RPMI7951 (cell line): Measurements from ENCODE around the gene OVOL3. TPM values are rescaled to one million over a fixed set of nuclear protein-coding genes. Genes with fewer than 3 reads are reported as not detected.

Experiments
- DNase-seq: peaks from one replicate; pipeline ENCODE4 v3.0.0-alpha.2; 2012; ENCODE audit warnings: low read depth
- total RNA-seq: library from RNA; depleted of rRNA; stranded (reverse); fragments of >200 nt; shearing (Covaris generic); gene quantifications from 2 replicates; pipeline ENCODE4 v1.2.3, GENCODE V29; 2014

Gene OVOL3
- total RNA-seq, 1 experiment from 2014 or later: not detected

- no peak for DNase-seq
Observed at GRCh38 chr19:36100476-36100875, 10.5 kb upstream of the OVOL3 start.

GRCh38 chr19:36101550-36102327 lies 9.2 kb upstream of the OVOL3 start:
- no peak for DNase-seq

DNA sequence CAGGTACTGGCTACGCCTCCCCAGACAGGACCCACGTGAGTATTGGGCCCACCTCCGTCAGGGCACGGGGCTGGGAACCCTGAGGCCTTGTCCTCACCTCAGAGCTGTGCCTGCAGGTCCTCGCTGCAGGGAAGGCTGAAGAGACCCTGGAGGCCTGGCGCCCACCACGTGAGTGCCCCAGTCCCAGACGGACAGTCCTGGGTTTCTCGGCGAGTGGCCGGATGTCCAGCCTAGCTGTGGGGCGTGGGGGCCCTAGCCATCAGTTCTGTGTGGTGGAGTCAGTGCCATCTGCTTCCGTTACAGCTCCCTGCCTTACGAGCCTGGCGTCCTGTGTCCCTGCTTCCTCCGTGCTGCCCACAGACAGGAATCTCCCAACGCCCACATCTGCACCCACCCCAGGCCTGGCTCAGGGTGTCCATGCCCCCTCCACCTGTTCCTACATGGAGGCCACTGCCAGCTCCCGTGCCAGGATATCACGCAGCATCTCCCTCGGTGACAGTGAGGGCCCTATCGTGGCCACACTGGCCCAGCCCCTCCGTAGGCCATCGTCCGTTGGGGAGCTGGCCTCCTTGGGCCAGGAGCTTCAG lies 7.8 kb upstream of the OVOL3 start:
- DNase-seq: no peak

DNA sequence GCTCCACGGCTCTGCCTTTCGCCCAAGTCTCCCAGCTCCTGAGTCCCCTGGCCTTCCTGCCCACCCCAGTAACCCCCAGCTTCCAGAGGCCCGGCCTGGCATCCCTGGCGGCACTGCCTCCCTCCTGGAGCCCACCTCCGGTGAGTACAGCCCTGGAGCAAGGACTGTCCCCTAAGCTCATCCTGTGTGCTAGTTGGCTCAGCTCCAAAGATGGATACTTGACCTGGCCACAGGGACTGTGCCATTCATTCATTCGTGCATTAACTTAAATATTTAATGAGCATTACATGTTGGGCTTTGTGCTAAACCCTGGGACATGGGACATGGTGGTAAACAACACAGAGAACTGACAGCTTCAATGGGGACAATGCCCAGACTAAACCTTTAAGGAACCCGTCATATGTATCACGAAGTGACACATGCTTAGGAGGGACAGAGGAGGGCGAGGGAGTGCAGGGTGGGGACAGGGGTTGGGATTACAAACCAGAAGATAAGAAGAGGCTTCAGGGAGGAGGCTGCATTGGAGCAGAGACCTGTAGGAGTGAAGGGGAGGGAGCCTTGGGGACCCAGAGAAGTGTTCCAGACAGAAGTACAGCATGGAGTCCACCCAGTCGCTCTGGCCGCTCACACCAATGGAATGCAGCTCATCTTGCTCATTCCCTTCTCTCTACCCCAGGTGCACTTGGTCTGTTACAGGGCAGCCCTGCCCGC lies 6.9 kb upstream of the OVOL3 start:
- no peak for DNase-seq

GRCh38 chr19:36106441-36106840 lies 4.5 kb upstream of the OVOL3 start:
- no peak for DNase-seq

DNA sequence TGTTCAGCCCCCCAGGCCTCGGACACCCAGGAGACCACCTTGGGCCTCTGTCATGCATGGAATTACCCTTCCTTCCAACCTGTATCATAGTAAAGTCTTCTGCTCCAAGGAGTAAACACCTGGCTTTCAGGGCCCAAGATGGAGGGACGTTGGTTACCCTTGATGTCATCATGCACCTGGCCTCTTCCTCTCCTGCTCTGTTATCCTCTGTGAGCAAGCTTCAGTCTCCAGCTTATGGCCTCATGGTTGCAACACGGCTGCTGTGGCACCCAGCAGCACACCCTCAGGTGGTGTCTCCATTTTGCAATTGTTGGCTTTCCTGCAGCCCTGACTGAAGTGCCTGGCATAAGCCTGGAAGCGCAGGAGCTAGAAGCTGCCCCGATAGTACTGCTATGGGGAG lies 4.0 kb upstream of the OVOL3 start:
- no peak for DNase-seq

- DNase-seq: no peak
Observed at GRCh38 chr19:36108684-36109083, 2.3 kb upstream of the OVOL3 start.

GRCh38 chr19:36111200-36111539 lies 227 bp downstream of the OVOL3 start:
- DNase-seq: no peak

- no peak for DNase-seq
Observed at GRCh38 chr19:36112678-36113077, 1.7 kb downstream of the OVOL3 start.

GRCh38 chr19:36113425-36113824 lies 2.5 kb downstream of the OVOL3 start:
- no peak for DNase-seq

DNA sequence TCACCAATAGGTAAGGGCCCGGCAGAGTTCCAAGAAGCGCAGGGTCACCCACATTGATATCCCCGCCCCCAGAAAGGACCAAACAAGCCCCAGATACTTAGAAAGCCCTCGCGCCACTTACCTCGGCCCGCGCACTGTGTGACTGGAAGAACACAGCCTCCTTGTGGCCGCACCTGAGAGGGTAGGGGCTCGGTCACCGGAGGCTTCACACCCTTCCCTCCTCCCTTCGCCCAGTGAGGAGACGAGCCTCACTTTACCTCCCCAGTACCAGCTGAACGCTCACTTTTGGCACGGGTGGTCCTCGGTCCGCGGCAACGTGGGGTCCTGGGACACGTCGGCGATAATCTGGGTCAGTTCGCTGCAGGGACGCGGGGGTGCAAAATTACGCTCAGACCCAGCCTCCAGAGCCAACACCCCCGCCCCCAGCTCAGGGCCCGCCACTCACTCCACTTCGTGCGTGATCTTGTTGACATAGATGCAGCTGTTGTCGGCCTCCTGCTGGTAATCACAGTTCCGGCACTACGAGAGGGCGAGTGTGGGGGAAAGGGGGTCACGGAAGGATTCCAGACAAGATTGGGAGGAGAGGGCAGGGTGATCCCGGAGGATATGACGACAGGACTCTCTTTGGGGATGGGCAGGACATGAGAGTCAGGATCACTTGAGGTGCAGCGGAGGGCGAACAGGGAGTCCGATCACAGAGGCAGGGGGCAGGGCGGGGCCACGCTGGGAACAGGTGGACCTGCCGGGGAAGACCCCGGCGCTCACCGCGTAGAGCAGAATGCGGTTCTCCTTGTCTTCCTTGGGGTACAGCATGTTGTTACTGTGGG lies 3.2 kb downstream of the OVOL3 start:
- peak; percentile 44 for DNase-seq

DNA sequence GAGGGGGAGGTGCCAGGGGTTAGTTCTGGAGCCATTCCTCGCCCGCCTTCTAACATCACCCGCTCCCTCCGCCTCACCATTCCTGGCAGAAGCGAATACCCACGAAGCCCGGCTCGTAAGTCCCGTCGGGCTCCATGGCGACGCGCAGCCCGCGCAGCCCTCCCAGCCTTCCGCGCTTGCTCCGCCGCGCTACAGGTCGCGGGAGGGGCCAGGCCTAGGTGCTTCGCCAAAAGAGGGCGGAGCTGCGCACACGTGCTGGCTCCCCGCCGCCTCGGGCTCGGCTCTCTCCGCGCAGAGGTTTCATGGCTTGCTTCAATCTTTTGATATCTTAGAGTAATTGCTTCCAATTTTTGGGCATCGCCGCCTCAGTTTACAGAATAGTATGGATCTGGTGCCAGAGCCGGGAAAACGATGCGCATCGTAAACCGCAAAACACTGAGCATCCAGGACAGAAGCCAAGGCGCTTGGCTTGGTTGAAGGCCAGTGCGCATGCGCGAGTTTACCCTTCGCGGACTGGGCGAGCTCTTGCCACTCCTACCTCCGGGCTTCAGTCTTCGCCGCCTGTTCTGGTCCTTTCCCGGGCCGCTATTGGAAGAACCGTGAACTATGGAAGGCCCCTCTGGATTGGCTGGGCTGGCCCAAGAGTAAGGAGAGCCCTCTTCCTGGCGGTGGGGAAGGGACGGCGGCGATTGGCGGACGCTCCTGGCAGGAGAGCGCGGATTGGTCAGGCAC lies 3.9 kb downstream of the OVOL3 start, which contains the start of gene POLR2I:
TSS of gene POLR2I (minus strand) at position 155 of the 732 bp plus-strand sequence. CDS start at position 136, 19 bp downstream.
- DNase-seq: peak; percentile 100

GRCh38 chr19:36115453-36116343 lies 4.8 kb downstream of the OVOL3 start, which contains the start of gene TBCB:
TSS of gene TBCB (plus strand) at chr19:36115468. CDS start at chr19:36115561, 93 bp downstream.
- no peak for DNase-seq

DNA sequence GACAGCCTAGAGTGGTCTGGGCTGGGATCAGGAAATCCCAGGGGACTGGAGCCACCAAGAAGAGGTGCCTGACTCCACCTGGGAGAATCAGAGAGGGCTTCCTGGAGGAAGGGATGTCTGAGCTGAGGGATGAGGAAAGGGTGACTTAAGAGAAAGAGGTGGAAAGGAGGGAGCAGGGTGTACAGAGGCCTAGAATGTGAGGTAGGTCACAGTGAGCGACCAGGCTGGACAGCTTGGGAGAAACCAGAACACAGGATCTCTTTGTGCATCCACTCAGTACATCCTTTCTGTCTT lies 5.3 kb downstream of the OVOL3 start:
- no peak for DNase-seq

- DNase-seq: no peak
Observed at GRCh38 chr19:36120092-36120983, 9.4 kb downstream of the OVOL3 start.

DNA sequence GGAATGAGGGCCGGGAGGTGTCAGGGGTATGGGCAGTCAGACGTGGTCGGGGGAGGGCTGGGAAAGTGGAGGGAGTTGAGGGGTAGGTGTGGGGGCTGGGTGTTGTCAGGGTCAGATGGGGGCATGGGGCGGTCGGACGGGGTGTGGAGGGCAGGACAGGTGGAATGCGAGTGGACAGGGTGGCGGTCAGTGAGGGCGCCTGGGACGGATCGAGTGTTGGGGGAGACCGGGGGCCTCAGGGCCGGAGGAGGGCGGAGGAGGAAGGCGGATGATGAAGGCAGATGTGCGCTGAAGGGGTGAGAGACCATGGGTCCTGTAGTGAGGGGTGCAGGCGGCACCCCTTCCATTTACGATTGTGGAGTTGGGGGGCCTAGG lies 10.0 kb downstream of the OVOL3 start:
- no peak for DNase-seq

GRCh38 chr19:36121486-36122124 lies 10.7 kb downstream of the OVOL3 start:
- DNase-seq: no peak

DNA sequence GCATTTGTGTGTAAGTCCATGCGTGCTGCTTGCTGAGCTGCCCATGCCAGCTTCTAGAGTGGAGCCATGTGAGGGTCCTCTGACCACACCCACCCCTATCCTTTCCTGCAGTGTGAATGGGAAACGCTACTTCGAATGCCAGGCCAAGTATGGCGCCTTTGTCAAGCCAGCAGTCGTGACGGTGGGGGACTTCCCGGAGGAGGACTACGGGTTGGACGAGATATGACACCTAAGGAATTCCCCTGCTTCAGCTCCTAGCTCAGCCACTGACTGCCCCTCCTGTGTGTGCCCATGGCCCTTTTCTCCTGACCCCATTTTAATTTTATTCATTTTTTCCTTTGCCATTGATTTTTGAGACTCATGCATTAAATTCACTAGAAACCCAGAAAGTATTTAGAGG lies 14.6 kb downstream of the OVOL3 start:
- no peak for DNase-seq

DNA sequence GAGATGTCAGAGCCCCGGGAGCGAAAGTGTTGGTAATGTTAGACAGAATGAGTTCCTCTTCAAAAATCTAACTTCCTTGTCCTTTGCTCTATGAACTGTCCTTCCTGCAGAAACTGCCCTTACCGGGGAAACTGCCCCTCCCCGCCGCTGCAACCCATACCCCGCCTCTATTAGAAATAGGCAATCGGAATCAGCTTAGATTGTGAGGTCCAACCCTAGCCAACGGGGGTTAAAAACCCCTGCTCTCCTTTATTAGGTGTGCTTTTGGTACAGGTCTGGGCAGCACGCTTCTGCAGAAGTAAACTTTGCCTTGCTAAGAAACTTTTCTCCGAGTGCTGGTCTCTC lies 17.4 kb downstream of the OVOL3 start:
- DNase-seq: peak; percentile 16
